Measurements from ENCODE around the gene ZDHHC19. TPM values are rescaled to one million over a fixed set of nuclear protein-coding genes. Genes with fewer than 3 reads are reported as not detected.
"Not testable (repeated sequence)": the region's sequence is repeated elsewhere in the genome, so short reads cannot be mapped to it uniquely, and the experiment has no call there.

The ZDHHC19 gene
- total RNA-seq, 2 donors from 2014 or later: 0.42 TPM; not detected in 1

GRCh38 chr3:196189566-196190347 is 21.4 kb downstream of the ZDHHC19 start:
- no peaks in the 10 kb centered on the region for H3K9me3 ChIP-seq
- H3K4me1 ChIP-seq (ENCODE audit: control insufficient read depth in 1 of 2, low read depth in 2 of 2): no peaks in the 10 kb centered on the region
- DNase-seq (ENCODE audit: low spot score) (no peak), ATAC-seq (ENCODE audit: insufficient number of reproducible peaks, low FRiP score, low read depth) (no peak)
- TF ChIP-seq CTCF (IDR thresholded peaks at IDR 0.05): no peak
- no peak overlapping the region for H3K4me3 ChIP-seq
- no peak overlapping the region for H3K27ac ChIP-seq
- H3K36me3 ChIP-seq: no peaks in the 10 kb centered on the region
- no peaks in the 10 kb centered on the region for H3K27me3 ChIP-seq (replicated peaks; ENCODE audit: insufficient read depth)

- no peak for TF ChIP-seq CTCF (IDR thresholded peaks at IDR 0.05)
- H3K4me3 ChIP-seq: no peak overlapping the region
- no peaks in the 10 kb centered on the region for H3K4me1 ChIP-seq (ENCODE audit: control insufficient read depth in 1 of 2, low read depth in 2 of 2)
- no peaks in the 10 kb centered on the region for H3K9me3 ChIP-seq
- no peak for ATAC-seq (ENCODE audit: insufficient number of reproducible peaks, low FRiP score, low read depth)
- no peaks in the 10 kb centered on the region for H3K27me3 ChIP-seq (replicated peaks; ENCODE audit: insufficient read depth)
- no peak for DNase-seq (ENCODE audit: low spot score)
- no peak overlapping the region for H3K27ac ChIP-seq
- H3K36me3 ChIP-seq: no peaks in the 10 kb centered on the region
Observed at GRCh38 chr3:196186651-196187573, 24.3 kb downstream of the ZDHHC19 start.

GRCh38 chr3:196184881-196185280 is 26.3 kb downstream of the ZDHHC19 start:
- ATAC-seq (ENCODE audit: insufficient number of reproducible peaks, low FRiP score, low read depth) (no peak), DNase-seq (ENCODE audit: low spot score) (no peak)
- Histone ChIP-seq H3K4me3 (no peak overlapping the region), H3K9me3 (no peaks in the 10 kb centered on the region), H3K4me1 (ENCODE audit: control insufficient read depth in 1 of 2, low read depth in 2 of 2) (no peaks in the 10 kb centered on the region), H3K27me3 (replicated peaks; ENCODE audit: insufficient read depth) (no peaks in the 10 kb centered on the region), H3K27ac (no peak overlapping the region), H3K36me3 (no peaks in the 10 kb centered on the region)
- no peak for TF ChIP-seq CTCF (IDR thresholded peaks at IDR 0.05)

DNA sequence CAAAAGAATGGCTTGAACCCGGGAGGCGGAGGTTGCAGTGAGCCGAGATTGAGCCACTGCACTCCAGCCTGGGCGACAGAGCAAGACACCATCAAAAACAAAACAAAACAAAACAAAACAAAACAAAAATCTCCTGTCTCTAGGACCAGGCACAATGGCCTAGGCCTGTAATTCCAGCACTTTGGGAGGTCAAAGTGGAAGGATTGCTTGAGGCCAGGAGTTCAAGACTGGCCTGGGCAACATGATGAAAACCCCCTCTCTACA is 27.1 kb downstream of the ZDHHC19 start:
- H3K4me1 ChIP-seq (ENCODE audit: control insufficient read depth in 1 of 2, low read depth in 2 of 2); ATAC-seq (ENCODE audit: insufficient number of reproducible peaks, low FRiP score, low read depth); H3K27me3 ChIP-seq (replicated peaks; ENCODE audit: insufficient read depth); DNase-seq (ENCODE audit: low spot score); H3K9me3 ChIP-seq; H3K36me3 ChIP-seq; H3K4me3 ChIP-seq; H3K27ac ChIP-seq: not testable (repeated sequence)

- Histone ChIP-seq H3K9me3 (no peaks in the 10 kb centered on the region), H3K4me3 (no peak overlapping the region), H3K27ac (no peak overlapping the region), H3K4me1 (ENCODE audit: control insufficient read depth in 1 of 2, low read depth in 2 of 2) (no peaks in the 10 kb centered on the region), H3K36me3 (no peaks in the 10 kb centered on the region), H3K27me3 (replicated peaks; ENCODE audit: insufficient read depth) (no peaks in the 10 kb centered on the region)
- TF ChIP-seq CTCF (IDR thresholded peaks at IDR 0.05): no peak
- DNase-seq (ENCODE audit: low spot score): no peak
- ATAC-seq (ENCODE audit: insufficient number of reproducible peaks, low FRiP score, low read depth): no peak
Observed at GRCh38 chr3:196181127-196181546, 30.1 kb downstream of the ZDHHC19 start.
